ENCODE results near the gene TUBGCP5. TPM values are rescaled to one million over a fixed set of nuclear protein-coding genes. Genes with fewer than 3 reads are reported as not detected.
A peak's percentile ranks its signal among the peaks of the same experiment; 100 is the strongest.
"Not testable (repeated sequence)": the region's sequence is repeated elsewhere in the genome, so short reads cannot be mapped to it uniquely, and the experiment has no call there.

The TUBGCP5 gene
- total RNA-seq, 1 donor from 2014 or later = 10.5 TPM

DNA sequence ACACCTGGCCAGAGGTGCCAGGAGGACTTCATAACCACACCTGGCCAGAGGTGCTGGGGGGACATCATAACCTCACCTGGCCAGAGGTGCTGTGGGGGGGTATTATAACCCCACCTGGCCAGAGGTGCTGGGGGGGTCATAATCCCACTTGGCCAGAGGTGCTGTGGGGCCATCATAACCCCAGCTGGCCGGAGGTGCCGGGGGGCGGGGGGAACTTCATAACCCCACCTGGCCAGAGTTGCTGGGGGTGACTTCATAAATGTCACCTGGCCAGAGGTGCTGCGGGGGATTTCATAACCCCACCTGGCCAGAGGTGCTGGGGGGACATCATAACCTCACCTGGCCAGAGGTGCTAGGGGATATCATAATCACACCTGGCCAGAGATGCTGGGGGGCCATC lies 4.2 kb upstream of the TUBGCP5 start:
- not testable (repeated sequence) for ATAC-seq

DNA sequence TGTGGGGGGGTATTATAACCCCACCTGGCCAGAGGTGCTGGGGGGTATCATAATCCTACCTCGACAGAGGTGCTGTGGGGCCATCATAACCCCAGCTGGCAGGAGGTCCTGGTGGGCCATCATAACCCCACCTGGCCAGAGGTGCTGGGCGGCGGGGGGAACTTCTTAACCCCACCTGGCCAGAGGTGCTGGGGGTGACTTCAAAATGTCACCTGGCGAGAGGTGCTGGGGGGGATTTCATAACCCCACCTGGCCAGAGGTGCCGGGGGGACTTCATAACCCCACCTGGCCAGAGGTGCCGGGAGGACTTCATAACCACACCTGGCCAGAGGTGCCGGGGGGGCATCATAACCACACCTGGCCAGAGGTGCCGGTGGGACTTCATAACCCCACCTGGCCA lies 2.4 kb upstream of the TUBGCP5 start:
- DNase-seq (ENCODE audit: low spot score); ATAC-seq: not testable (repeated sequence)

More for the DNA sequence above, 4.2 kb upstream of the TUBGCP5 start:
- not testable (repeated sequence) for DNase-seq (ENCODE audit: low spot score)

DNA sequence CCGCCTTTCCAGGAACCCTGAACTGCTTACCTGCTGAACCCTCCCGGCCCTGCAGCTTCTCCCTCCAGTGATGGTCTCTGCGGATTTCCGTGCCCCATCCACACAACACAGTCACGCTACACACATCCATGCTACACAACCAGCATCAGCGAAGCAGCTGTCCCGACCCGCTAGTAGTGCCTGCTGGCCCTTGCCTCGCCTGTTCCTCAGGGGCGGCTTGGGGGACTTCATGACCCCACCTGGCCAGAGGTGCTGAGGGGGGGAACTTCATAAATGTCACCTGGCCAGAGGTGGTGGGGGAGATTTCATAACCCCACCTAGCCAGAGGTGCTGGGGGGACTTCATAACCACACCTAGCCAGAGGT lies 530 bp upstream of the TUBGCP5 start:
- ATAC-seq (no peak), DNase-seq (ENCODE audit: low spot score) (no peak)

DNA sequence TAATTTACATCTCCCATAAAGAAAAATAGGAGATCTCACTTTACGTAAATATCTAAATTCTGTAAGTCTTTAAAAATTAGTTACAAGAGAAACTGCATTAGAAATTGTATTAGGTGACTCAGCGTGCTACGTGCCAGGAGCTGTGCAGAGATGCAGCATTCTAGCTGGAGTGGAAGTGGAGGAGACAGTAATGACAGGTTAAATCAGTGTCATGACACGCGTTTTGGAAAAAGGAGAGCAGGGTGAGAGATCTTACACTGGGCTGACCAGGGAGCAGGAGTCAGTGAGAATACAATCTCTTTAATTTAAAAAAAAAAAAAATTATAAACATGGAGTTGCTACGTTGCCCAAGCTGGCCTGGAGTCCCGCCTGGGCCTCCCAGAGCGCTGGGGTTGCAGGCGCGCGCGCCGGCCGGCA lies 635 bp downstream of the TUBGCP5 start:
- peak; percentile 18 for ATAC-seq
- no peak for DNase-seq (ENCODE audit: low spot score)

DNA sequence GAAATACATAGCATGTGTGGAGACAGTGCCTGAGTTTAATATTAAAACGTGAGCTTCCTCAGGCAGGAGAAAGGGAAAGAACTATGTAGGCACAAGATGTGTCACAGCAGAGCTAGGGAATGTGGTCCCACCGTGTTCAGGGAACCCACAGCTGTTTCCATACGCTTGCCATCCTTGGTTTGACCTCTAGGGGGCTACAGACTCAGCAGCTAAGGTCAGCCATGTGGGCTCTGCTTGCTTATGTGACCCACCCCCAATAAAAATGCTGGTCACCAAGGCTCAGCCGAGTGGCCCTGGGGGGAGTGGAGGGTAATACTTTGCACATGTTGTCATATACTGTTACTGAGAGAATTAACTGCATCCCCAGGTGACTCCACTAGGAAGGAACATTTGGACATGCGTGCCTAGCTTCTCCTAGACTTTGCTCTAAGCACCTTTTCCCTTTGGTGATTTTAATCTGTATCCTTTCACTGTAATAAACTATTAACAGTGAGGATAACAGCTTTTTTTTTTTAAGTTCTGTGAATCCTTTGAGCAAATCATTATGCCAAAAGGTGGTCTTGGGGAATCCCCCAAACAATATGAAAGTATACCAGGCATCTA lies 3.3 kb downstream of the TUBGCP5 start:
- no peak for DNase-seq (ENCODE audit: low spot score)
- ATAC-seq = no peak

DNA sequence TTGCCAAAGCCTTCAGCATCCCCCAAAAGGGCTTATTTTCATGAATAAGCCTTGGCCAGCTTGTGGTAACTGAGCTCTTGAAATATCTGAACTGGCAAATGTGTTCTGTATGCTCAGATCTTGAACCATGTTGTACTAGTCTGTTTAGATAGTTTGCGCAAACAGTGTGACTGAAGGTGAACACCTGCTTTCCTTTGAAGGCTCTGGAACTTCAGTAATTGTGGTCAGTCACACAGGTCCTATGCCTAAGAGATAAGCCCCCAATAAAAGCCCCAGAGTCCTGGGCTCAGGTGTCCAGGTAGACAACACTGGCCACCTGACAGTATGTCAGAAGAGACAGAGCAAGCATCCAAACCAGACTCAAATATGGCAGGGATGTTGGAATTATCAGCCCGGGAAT lies 5.4 kb downstream of the TUBGCP5 start:
- DNase-seq (ENCODE audit: low spot score) = no peak
- ATAC-seq = peak; percentile 35

DNA sequence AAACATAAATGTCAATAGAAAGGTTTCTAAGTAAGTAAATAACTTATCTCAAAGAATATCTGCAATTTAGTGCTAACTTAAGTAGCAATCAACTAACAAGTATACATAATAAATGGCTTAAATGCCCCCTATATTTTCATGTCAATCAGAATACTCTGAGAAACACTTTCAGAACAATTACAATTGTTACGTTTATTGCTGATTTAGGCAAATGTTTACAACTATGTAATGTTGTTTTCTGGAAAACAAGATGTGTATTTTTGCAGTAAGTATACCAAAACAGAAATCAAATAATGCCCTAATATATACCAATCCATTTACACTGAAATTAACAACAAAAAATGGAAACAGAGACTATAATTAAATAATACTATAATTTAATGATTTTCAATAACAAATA lies 13.2 kb downstream of the TUBGCP5 start:
- DNase-seq (ENCODE audit: low spot score) = no peak

DNA sequence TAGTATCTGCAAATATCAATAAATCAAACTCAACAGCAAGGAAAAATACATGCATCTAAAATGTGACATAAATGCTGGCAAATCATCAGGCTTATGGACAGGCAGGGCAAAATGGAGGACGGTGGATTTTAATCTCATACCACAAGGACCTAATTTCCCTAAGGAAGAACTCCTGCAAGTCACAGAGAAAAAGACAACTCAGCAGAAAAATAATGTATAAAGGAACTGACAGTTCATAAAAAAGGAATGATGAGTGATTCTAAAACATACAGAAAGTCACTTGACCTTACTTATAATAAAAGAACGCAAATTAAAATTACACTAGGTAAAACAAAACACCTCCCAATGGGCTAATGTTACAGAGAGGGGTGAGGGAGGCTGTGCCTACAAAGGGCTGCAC lies 17.2 kb downstream of the TUBGCP5 start:
- no peak for DNase-seq (ENCODE audit: low spot score)
- no peak for ATAC-seq

More for the DNA sequence above, 13.2 kb downstream of the TUBGCP5 start:
- no peak for ATAC-seq

DNA sequence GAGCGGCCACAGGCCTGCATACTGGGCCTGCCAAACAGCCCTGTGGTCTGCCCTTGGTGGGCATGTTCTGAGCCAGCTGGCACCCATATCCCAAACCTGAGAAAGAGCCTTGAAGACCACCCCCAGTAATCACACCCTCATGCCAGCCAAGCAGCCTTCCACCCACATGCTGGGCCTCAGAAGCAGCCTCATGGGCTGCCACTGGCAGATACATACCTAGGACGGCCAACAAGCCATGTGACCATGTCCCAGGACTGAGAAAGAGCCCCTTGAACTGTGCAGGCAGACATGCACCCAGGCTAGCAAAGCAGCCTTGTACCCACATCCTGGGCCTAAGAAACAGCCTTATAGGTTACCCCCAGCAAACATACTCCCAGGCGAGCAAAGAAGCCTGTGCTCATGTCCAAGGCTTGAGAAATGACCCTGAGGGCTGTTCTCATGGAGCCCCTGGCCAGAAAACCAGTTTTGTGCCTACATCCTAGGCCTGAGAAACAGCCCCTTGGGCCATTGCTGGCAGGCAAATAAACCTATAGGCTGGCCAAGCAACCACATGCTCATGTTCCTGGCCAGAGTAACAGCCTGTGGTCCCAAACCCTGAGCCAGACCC lies 24.9 kb downstream of the TUBGCP5 start:
- no peak for DNase-seq (ENCODE audit: low spot score)

DNA sequence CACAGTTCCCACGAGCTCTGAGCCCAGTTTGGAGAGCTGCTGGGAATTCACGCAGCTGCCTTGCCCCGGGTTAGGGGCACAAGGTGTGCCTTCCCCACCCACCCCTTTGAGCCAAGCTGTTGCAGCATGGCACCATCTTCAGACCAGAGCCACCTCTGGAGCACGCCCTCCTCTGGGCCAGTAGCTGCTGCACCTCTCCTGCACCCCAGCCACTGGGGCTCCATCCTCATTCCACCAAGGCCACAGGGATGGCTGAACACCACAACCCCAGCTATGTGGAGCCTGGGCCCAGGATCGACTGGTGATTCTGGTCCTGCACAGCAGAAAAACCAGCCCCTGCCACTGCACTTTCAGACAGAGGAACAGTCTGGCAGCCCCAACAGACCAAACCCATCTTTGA lies 25.7 kb downstream of the TUBGCP5 start:
- ATAC-seq (no peak), DNase-seq (ENCODE audit: low spot score) (no peak)

More for the DNA sequence above, 24.9 kb downstream of the TUBGCP5 start:
- no peak for ATAC-seq

DNA sequence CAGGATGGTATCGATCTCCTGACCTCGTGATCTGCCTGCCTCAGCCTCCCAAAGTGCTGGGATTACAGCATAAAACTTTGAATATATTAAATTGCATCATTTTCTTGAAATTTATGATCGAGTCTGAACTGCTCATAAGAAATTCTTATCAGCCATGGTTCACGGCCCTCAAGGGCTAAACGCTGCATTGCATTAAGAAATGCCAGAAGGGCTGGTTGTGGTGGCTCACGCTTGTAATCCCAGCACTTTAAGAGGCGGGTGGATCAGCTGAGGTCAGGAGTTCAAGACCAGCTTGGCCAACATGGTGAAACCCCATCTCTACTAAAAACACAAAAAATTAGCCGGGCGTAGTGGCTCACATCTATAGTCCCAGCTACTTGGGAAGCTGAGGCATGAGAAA lies 26.8 kb downstream of the TUBGCP5 start:
- DNase-seq (ENCODE audit: low spot score); ATAC-seq: not testable (repeated sequence)

DNA sequence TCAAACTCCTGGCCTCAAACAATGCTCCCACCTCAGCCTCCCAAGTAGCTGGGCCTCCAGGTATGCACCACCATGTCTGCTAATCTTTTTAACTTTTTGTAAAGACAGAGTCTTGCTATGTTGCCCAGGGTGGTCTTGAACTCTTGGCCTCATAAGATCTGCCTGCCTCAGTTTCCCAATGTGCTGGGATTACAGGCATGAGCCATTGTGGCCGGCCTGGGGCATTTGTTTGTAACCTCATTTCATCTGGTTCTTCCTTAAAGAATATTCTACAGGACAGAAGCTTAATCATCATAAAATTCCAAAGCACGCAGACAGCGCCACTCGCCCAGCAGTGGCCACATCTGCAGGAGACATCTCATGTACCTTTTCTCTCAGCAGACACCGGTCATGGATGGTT lies 35.6 kb downstream of the TUBGCP5 start:
- DNase-seq (ENCODE audit: low spot score) (peak; percentile 28), ATAC-seq (no peak)

DNA sequence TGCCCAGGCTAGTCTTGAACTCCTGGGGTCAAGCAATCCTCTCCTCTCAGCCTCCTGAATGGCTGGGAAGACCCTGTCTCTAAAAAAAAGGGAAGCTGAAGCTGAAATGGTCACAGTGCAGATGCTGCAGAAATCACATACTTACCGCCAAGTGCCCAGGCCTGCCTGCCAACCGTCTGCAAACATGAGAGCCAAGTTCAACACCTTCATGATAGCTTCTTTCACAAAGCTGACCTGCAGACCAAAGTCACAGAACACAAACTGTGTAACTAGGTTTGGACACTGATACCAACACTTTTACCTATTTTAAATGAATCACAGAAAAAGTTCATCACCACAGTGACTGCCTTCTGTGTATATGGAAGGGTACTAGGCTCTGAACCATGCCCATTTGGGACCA lies 36.4 kb downstream of the TUBGCP5 start:
- ATAC-seq (peak; percentile 99), DNase-seq (ENCODE audit: low spot score) (peak; percentile 78)

DNA sequence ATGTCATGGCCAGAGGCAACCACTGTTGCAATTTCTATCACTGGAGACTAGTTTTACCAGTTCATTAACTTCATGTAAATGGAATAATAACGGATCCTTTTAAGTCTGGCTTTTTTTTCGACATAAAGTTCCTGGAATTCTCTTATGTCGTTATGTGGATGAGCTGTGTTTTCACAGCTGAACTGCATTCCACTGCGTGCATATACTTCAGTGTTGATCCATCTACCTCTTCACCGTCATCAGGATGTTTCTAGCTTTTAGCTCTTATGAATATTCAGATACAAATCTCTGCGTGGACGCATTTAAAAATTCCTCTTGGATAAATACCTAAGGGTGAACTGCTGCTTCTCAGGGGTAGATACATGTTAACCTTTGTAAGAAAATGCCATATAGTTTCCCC lies 43.6 kb downstream of the TUBGCP5 start:
- ATAC-seq (no peak), DNase-seq (ENCODE audit: low spot score) (no peak)

DNA sequence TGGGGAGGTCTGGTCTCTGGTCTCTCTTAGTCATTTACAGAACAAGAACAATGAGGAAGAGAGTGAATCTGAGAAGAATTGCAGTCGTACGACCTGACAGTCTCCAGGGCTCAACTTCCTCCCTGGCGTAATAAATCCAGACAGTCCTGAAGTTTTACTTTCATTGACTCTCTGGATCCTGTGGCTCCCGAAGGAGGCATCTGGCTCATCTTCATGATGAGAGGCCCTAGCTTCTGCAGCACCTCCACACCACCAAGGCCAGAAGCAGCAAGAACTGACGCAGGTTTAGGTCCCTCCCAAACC lies 47.4 kb downstream of the TUBGCP5 start:
- DNase-seq (ENCODE audit: low spot score) (peak; percentile 21), ATAC-seq (no peak)

DNA sequence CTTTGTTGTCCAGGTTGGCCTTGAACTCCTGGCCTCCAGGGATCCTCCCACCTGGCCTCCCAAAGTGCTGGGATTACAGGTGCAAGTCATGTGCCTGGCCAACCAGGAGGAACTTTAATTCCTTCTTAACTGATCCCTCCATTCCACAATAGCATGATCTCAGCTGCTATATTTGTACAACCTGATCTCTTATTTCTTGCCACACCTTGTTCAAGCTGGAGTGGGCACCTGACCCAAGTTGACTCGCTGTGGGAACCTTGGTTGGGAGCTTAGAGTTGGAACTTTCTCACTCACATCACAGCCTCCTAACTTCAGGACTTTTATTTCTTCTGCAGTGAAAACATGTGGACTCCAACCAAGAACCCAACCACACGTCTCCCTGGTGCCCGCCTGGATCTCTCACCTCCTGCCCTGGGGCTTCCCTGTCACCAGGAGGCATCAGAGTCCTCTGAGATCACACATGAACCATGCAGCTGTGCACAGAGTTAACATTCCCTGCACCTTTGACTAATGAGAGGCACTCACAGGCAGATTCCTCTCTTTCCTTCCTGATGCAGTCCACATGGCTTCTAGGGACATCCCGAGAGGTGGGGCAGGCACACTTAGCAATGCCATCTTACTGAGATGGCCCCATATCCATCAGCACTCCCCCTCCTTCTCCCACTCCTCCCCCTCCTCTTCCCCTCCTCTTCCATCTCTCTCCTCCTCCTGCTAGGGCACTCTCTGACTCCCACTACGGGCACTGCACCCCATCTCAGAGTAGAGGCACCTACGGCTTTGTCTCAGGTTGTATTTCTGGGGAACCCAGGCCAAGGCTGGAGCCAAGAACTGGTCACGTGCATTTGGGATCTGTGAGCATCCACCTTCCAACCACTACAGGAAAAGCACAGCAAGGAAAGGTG lies 49.5 kb downstream of the TUBGCP5 start:
- DNase-seq (ENCODE audit: low spot score) (no peak), ATAC-seq (peak; percentile 57)

DNA sequence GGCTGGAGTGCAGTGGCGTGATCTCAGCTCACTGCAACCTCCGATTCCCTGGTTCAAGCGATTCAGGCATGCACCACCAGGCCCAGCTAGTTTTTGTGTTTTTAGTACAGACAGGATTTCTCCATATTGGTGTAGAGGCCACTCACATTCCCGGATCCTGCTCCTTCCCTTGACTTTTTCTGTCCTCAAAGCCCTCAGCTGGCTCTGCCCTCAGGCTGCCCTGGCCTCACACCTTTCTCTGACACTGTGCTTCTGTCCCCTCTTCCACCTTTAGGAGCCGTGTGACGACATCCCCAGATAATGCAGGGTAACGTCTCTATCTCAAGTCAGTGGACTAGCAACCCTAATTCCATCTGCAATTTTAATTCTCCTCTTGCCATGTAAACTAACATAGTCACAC lies 50.6 kb downstream of the TUBGCP5 start:
- ATAC-seq = no peak
- no peak for DNase-seq (ENCODE audit: low spot score)

DNA sequence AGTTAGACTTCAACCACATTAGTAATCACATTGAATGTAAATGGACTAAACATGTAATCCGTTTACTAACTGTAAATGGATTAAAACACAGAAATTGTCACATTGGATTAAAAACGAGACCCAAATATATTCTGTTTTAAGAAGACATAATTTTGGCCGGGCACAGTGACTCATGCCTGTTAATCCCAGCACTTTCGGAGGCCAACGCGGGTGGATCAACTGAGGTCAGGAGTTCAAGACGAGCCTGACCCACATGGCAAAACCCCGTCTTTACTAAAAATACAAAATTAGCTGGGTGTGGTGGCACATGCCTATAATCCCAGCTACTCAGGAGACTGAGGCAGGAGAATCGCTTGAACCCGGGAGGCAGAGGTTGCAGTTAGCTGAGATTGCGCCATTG lies 57.4 kb downstream of the TUBGCP5 start:
- not testable (repeated sequence) for DNase-seq (ENCODE audit: low spot score); ATAC-seq

DNA sequence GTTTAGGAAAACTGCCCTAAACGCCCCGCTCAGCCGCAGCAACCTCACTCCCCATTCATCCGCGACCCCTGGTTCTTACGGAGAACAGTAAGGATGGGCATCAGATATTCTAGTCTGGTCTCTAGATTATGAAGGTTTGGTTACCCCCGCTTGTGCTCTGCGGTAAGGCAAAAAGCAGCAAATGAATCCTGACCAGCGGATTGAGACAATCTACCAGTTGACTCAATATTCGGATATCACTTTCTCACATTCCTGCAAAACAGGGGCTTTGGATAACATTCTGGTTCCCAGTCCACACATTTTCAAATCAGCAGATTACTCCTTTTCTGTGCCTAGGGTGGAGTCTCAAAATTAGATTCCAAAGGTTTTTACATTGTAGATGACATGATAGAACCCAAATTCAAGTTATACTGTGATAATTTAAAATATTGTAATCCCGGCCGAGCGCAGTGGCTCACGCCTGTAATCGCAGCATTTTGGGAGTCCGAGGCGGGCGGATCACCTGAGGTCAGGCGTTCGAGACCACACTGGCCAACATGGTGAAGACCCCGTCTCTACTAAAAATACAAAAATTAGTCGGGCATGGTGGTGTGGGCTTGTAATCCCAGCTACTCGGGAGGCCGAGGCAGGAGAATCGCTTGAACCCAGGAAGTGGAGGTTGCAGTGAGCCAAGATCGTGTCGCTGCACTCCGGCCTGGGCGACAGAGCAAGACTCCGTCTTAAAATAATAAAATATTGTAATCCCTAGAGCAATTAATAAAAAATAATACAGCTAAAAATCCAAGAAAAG lies 58.1 kb downstream of the TUBGCP5 start:
- no peak for DNase-seq (ENCODE audit: low spot score)
- no peak for ATAC-seq

DNA sequence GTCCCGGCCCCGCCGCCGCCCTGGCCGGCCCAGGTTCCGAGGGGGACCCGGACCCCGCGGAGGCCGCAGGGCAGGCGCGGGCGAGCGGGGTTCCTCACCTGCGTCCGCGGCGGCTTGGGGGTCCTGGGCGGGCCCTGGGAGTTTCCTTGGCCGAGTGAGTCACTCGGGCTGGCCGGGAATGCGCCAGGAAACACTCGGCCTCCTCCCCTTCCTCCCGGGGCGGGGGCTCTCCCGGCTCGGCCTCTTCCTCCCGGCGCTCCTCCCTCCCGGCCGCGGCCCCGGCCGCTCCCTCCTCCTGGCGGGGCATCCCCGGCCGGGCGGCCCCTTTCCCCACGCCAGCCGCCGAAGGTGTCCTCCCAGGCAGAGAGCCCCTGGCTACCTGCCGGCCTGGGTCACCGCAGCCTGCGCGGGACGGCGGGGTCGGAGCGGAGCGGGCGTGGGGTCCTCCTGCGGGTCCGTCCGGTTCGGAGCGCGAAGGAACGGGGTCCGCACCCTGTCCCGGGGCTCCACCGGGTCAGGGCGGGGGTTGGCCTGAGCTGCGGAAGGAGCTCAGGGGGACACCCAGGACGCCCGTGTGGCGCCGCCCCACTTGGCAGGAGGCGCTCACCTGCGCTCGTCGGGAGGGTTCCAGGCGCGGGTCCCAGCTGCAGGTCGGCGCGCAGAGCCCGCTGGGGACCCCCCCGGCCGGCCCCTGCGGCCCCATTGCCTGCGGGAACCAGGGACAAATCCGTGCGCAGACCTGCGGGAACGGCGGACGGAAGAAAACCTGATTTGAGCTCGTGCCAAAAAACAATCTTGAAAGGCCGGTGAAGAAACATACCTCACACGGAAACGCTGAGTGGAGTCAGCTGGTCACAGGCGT lies 58.9 kb downstream of the TUBGCP5 start, which contains the start of gene CYFIP1:
Gene CYFIP1, minus strand, starts transcription at position 180 of the 862 bp plus-strand sequence. CDS start 33,083 bp downstream, outside the sequence.
- ATAC-seq (peak; percentile 96), DNase-seq (ENCODE audit: low spot score) (peak; percentile 88)

Data from left lobe of liver (tissue), 2 donors.